ENCODE data around the gene RPS6KA2.
A peak's percentile ranks its signal among the peaks of the same experiment; 100 is the strongest.

Gene RPS6KA2

DNA sequence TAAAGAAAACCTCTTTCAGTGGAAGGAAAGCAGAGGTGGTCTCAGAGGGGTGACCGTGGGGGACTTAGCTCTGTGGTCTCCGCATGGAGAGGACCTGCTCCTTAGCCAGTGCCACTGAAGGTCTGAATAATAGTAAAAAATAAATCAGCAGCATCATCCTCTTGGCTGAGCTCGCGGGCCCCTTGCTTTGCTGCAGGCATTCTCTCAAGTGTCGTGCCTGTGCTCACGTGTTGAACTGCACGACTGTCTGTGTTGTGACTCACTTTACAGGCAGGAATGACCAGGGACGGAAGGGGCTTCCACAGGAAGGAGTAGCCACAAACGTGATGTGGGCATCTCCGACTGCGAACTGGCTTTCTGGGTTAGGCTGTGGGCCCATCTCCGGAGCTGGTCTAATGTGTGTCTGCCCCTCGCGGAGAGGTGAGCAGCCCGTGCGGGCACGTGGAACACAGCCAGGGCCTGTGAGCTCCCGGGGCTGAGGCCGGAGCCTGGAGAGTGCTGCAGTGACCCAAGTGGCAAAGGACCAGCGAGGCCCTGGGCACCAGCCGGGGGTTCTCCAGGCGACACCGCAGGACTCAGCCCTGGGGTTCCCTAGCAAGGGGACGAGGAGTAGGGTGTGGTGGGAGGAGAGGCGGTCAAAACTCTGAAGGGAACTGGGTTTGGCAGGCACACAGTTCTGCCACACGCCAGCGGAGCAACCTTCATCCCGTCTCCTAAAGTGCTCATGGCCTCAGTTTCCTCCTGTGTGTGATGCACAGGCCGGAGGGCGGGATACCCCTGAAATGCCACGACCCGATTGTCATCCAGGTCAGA, 129.8 kb downstream of the RPS6KA2 start:
- no peak for DNase-seq

DNA sequence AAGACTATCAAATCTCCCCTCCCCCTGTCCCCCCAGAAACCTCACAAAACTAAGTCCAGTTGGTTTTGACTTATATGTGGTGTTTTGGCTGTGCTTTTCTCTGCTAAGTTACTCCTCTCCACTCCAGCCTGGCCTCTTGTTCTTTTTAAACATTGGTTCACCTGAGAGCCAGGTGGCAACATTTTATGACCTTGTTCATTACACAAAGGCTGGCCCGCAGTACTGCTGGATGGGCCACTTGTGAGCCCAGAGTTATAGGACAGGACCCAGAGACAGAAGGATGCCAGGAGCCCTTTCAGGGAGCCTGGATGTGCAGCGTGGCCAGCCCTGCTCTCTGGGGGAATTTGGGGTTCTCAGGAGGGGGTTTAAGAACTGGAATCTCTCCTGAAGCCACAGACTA, 130.6 kb downstream of the RPS6KA2 start:
- DNase-seq, result no peak

DNA sequence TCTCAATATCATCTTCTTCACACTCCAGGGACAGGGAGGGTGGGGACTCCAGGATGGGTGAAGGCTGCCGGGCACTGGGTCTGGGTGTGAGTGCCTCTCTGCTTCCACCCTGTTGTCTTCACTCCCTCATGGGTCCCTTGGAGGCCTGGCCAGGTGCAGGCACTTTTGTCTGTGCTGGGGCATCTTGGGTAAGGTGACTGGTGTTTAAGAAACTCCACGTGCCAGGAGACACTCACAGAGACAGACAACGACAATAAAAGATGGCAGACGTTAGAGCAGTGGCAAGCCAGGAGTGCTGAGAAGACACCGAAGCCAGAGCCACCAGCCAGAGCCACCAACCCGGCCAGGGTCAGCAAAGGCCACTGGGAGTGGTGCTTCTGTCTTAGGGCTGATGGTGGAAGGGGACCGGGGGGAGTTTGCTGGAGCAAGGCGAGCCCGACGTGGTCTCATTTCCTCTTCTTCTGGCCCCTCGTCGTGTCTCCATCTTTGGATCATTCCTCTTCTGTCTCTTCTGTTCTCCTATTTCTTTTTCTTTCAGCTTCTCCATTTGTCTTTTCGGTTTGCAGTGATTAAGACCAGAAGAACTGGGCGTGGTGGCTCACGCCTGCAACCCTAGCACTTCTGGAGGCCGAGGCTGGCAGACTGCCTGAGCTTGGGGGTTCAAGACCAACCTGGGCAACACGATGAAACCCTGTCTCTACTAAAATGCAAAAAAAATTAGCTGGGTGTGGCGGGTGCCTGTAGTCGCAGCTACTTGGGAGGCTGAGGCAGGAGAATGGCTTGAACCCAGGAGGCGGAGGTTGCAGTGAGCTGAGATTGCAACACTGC, 131.3 kb downstream of the RPS6KA2 start:
- no peak for DNase-seq

DNA sequence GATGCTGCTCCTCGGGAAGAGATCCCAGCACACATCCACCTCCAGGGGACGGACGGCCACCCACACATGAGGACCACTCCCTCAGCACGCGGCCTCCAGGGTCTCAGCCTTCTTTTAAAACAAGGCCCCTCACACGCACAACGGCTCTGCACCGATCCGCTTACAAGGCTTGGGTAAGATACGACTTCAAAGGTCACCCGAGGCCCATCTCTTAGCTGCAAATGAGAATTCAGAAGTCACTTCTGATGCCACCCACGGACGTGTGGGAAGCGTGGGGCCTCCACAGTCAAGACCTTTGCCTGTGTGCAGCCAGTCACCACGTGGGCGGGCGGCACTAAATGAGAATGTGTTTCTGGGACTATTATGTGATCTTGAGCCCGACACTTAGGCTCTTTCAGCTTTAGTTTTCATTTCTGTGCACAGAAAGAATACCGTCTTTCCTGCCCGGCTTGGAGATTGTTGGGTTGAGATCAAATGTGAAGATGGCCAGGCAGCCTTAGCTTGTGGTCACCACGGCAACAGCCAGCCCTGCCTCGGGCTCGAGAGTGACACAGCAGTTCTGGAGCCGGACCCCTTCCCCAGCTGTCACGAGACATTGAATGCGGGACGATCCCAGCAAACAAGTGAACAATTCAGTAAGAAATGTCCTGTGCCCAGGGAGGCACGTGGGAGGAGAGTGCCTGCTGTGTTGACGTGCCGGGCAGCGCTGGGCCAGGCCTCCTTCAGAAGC, 132.1 kb downstream of the RPS6KA2 start:
- DNase-seq, result no peak

DNA sequence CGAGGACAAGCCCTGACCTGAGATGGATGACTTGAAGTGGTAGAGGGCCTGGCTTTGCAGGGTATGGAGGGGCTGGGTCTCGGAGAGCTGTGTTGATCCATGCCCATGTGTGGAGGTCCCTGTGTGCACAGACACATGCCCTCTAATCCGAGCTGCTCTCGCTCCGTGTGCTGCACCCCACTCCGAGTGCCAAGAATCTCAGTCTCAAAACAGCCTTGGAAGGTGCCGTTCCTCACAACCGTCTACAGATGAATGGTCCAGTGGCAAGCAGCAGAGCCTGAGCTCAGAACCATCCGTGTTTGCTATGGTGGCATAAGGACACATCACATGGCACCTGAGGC, 133.0 kb downstream of the RPS6KA2 start:
- no peak for DNase-seq

DNA sequence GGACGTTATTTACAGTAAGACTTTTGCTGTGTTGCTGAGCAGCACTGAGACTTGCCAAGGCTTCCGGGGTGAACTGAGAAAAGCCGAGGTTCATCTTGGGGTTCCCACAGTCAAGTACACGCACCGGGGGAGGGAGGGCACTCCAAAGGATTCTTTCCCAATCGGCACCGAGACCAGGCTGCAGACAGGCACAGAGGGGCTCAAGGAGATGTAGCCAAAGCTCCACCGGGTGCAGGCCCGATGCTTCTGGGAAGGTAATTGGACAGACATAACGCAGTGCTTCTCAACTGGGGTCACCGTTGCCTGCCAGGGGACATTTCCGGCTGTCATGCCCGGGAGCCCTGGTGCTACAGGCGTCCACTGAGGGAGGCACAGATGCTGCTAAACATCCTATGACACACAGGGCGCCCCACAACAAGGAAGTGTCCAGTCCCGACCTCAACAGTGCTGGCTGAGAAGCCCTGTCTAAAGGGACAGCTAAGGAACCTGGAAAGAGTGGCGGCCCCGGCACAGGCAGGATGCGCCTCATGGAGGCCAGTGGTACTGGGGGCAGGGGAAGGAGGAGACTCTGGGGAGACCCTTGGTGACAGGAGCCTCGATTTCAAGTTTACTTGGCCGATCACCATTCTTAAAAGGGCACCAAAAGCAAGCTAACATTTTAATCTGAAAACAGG, 133.5 kb downstream of the RPS6KA2 start:
- no peak for DNase-seq

GRCh38 chr6:166492092-166492741, 134.8 kb downstream of the RPS6KA2 start:
- no peak for DNase-seq

- peak; percentile 15 for DNase-seq
These were observed 136.2 kb downstream of the RPS6KA2 start for GRCh38 chr6:166490671-166491500.

DNA sequence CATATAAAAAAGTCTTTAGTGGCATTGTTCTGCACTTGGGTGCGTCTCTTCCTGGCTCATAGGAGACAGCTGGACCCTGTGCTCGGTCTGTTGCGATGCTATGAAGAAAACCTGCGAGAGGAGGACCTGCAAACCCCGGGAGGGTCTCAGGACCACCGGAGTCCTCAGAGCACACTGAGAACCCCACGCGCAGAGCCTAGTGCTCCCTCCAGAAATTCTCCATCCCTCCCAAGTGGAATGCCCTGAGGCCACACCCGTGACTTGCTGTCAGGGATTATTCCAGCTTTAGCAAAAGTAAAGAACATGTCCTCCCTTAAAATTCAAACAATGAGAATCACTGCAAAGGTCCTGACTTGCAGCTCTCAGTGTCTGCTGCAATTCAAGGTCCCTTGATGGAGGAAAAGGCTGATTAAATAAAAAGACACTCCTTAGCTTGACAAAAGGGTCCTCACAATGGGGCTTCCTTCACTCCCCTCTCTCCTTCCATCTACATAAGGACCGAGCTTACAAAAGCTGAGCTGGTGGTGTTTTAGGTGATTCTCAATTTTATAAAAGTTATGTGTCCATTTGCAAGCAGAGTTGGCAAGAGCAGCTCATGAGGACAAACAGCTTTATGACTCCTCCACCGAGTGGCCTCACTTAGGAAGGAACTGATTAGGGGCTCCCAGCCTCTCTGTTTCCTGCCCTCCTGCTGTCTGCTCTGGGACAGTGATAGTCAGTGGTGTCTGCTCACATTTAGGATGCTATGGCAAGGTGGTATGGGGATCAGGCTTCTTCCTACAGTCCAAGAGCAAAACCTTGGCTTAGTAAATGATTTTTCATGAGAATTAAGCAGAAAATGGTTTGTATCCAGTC, 137.5 kb downstream of the RPS6KA2 start:
- no peak for DNase-seq

GRCh38 chr6:166488701-166489100, 138.3 kb downstream of the RPS6KA2 start:
- DNase-seq, result no peak

DNA sequence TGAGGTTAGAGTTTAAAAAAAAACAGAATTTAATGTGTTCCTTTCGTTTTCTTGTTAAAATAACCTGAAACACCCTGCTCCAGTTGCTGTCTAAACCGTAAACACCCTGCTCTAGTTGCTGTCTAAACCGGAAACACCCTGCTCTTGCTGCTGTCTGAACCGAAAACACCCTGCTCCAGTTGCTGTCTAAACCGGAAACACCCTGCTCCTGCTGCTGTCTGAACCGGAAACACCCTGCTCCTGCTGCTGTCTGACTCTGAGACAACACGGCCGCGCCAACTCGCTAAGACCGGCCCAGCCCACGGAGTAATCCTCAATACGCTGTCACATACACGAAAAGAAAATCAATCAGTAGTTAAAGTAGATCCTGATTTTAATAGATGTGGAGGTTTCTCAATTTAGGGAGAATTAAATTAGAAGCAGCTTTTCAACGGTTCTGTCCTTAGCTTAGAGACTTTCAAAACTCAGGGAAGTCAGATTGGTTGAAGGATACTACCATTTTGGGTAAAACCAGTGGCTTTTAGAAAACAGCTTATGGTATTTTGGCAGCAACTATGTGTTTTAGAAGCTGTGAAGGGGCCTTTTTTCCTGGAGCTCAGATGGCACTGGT, 138.9 kb downstream of the RPS6KA2 start:
- DNase-seq, result no peak

DNA sequence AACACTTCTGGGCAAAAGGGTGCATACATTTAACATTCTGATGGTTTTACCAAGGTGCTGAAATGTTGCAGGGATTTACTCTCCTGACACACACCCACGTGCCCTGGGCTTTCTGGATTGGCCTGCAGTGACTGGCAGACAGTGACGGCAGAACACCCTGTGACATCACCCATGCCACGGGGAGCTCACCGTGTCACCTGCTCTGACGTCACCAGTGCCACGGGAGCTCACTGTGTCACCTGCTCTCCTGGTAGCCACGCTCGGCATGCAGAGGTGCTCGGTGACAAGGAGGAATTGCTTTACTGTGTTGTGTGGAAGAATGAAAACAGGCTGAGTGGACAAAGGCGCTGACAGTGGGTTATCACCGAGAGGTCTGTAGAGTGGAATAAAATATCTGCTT, 139.9 kb downstream of the RPS6KA2 start:
- no peak for DNase-seq

DNA sequence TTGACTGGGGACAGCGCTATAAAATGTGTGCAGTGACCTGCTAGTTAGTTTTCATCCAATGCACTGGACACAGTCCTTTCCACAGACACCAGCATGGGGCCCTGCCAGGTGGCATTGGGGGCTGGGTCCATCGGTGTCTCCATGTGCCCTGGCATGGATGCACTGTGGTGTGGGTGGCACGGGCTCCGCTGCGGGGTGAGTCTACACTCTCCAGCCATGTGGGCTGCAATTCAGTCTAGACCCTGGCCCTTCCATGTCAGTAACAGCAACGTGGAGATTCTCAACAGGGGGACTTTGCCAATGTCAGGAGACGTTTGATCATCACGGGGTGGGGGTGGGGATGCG, 140.5 kb downstream of the RPS6KA2 start:
- no peak for DNase-seq

DNA sequence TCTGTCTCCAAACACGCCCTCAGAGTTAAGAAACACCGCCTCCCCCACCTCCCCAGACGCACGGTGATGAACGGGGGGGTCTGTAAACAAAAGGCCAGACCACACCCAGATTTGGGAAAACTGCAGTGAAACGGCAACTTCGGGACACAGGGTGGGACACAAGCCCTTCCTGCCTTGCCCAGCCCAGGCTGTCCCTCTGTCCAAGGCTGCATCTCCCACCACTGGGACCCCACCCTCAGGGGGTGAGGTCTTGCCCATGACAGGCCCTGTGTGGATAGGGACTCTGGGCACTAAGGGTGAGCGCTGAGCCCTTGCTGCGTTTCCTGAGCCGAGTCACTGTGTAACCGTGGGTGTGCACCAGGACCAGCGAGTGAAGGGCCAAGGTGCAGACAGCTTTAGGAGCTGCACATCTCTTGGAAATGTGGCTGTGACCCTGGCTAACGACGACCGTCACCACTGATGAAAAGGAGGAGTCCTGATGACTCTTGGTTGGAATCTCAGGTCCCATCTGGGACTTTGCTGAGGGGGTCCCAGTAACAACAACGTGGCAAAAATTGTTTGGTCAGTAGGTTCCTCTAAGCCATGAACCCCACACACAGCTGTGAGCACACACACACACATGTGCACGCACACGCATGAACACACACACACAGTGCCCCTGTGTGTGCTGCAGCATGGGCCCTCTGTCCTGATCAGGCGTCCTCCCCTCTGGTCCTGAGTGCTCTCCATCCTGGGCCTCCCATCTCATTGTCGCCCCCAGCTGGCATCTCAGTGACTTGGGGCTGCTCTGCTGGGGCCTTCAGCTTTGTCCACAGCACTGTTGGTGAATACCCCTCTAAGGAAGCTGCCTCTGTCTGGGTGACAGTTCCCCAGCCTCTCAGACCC, 141.2 kb downstream of the RPS6KA2 start:
- no peak for DNase-seq

- no peak for DNase-seq
These were observed 142.2 kb downstream of the RPS6KA2 start for GRCh38 chr6:166484863-166485262.

DNA sequence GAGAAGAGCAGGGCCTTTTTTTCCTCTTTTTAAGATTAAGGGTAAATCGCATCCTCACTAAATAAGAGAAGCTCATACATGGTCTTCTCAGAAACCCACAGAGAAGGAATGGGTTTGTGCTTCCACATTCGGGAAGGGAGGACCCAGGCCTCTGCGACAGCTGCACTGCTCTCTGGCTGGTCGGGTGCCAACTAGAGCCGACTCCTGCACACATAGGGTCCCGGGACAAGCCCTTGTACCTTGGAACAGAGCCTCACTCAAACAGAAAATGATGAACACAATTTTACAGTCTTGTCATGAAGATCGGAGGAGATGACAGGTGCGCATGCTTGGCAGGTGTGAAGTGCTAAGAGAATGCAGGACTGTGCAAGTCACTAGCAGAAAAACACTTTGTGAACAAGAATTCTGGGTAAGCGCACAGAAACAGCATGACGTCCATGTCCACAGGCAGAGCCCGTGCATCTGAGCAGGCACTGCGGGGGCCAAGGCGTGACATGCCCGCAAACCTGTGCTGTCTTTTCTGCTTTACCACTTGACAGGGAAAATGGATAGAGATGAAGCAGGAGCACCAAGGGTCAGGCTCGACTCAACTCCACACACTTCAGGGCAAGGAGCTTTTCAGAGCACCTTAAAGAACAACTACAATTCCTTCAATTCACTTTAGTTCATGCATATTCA, 143.3 kb downstream of the RPS6KA2 start:
- no peak for DNase-seq

DNA sequence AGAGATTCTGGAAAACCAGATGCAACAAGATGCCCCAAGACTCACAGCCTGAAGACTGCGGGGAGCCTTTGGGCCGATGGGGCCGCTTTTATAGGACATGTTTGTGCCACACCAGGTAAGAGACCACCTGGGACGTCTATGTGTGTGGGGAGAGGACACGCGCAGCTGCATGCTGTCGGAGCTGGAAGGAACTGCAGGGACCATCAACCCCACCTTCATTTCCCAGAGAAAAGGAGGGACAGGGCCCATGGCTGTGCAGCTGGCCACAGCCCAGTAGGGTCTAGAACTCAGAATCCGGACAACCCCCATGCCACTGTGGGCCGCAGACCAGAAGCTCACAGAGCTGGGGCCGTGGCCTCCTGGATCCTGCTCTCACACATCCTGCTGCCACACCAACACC, 144.0 kb downstream of the RPS6KA2 start:
- DNase-seq, result no peak

DNA sequence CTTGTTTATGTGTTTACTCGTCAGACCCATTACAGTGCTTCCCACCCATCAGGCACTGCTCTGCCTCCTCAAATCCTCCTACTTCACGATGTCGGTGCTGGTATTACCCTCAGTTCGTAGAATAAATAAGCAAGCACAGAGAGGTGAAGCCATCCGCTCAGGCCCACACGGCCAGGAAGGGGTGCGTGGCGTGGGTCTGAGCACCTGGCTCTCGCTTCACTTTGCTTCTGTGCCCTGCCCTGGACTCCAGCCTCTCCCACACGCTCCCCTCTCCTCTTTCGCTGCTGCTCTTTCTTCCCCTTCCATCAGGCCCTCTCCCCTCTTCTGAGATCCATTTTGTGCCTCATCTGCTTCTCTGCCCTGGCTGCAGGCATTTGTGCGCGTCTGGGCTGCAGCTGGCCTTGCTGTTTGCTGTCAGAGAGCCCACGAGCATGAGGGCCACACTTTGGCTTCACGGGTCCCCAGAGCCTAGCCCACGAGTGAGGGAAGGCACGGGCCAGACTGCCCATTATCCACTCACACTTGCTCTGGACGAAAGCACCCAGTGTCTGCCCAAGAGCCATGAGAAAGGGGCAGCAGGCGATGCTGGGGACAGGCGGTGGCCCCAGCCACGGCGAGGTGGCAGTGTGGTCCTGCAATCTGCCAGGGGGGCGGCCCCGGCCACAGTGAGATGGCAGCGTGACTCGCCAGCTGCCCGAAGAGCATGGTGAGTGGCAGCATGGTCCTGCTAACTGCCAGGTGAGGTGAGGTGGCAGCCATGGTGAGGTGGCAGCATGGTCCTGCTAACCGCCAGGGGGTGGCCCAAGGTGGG, 148.1 kb downstream of the RPS6KA2 start:
- DNase-seq, result no peak
